Thyroid gland (tissue), 4 donors: ENCODE data around the gene AR. TPM values are rescaled to one million over a fixed set of nuclear protein-coding genes. Genes with fewer than 3 reads are reported as not detected.
"Not testable (repeated sequence)": the region's sequence is repeated elsewhere in the genome, so short reads cannot be mapped to it uniquely, and the experiment has no call there.

Experiments
- DNase-seq, 2 donors: peaks; one replicate each; pipeline ENCODE4 v3.0.0-alpha.2; 2019
- H3K27ac ChIP-seq, 3 donors: fragments of 200-600 bp; sonication (generic); 1 replicate in 2 of 3; 2 replicates in 1 of 3; pipeline ENCODE4 v1.5.1; 2016 to 2019; ENCODE audit warnings: mild to moderate bottlenecking in 1 of 3, moderate library complexity in 1 of 3
- H3K27me3 ChIP-seq: fragments of 200-600 bp; sonication (generic); one replicate; pipeline ENCODE4 v1.5.1; 2019
- H3K36me3 ChIP-seq, 2 donors: fragments of 200-600 bp; sonication (generic); one replicate each; pipeline ENCODE4 v1.5.1; 2016 to 2019
- H3K4me1 ChIP-seq, 2 donors: fragments of 200-600 bp; sonication (generic); one replicate each; pipeline ENCODE4 v1.5.1; 2017 to 2019
- H3K4me3 ChIP-seq, 3 donors: fragments of 200-600 bp; sonication (generic); replicated peaks in 1 of 3; 1 replicate in 2 of 3; 2 replicates in 1 of 3; pipeline ENCODE4 v1.5.1; 2016; ENCODE audit warnings: mild to moderate bottlenecking in 1 of 3
- H3K9me3 ChIP-seq: fragments of 200-600 bp; sonication (generic); one replicate; pipeline ENCODE4 v1.5.1; 2017
- CTCF ChIP-seq, 6 experiments: fragments of 200-600 bp in 3 of 6; fragments of 450-650 bp in 3 of 6; sonication (generic) in 3 of 6; IDR thresholded peaks; one replicate each; pipeline ENCODE4 v1.5.1; 2016 to 2019; ENCODE audit warnings: antibody characterized with exemption in 6 of 6, mild to moderate bottlenecking in 2 of 6, inconsistent platforms in 1 of 6, moderate library complexity in 1 of 6
- POLR2A ChIP-seq, 2 donors: fragments of 450-650 bp; IDR thresholded peaks; one replicate each; pipeline ENCODE4 v1.6.1; 2017; ENCODE audit warnings: antibody characterized with exemption in 2 of 2, mild to moderate bottlenecking in 2 of 2, moderate library complexity in 1 of 2
- WGBS, 2 donors: methylation state at CpG; one replicate each; pipeline ENCODE4 v1.1.5; 2017; 5-methylcytosine and 5-hydroxymethylcytosine counted together
- intact Hi-C: fragments of 100-400 bp; cut with DNase I; formaldehyde crosslinking; loops from one replicate; pipeline ENCODE4 v1.15.1; 2023
- total RNA-seq, 4 donors: library from RNA; depleted of rRNA; stranded (reverse); fragments of >200 nt; gene quantifications; one replicate each; pipeline ENCODE4 v1.2.3, GENCODE V29; 2016

AR gene
- total RNA-seq, 4 donors from 2014 or later = 5.2 to 15.0 (median 11.6) TPM

GRCh38 chrX:67654301-67654700 lies 110.5 kb downstream of the AR start:
- 43 to 71% methylated on average over 1 of the region's 1 CpG for WGBS, 2 donors
- intact Hi-C loops = no loop called here
- H3K4me3 ChIP-seq = no peak overlapping the region
- no peaks in the 10 kb centered on the region for H3K9me3 ChIP-seq
- H3K27me3 ChIP-seq = no peaks in the 10 kb centered on the region
- H3K27ac ChIP-seq = no peak overlapping the region
- no peaks in the 10 kb centered on the region for H3K4me1 ChIP-seq
- TF ChIP-seq CTCF (IDR thresholded peaks at IDR 0.05) (no peak), POLR2A (IDR thresholded peaks at IDR 0.05) (no peak)
- DNase-seq = no peak
- H3K36me3 ChIP-seq = no peaks in the 10 kb centered on the region

- no peak for DNase-seq
- Histone ChIP-seq H3K27ac (no peak overlapping the region), H3K4me1 (no peaks in the 10 kb centered on the region), H3K4me3 (no peak overlapping the region), H3K9me3 (no peaks in the 10 kb centered on the region), H3K36me3 (no peaks in the 10 kb centered on the region), H3K27me3 (no peaks in the 10 kb centered on the region)
- TF ChIP-seq POLR2A (IDR thresholded peaks at IDR 0.05) (no peak), CTCF (IDR thresholded peaks at IDR 0.05) (no peak)
- 92 to 100% methylated on average over 1 of the region's 1 CpG for WGBS, 2 donors
- intact Hi-C loops = no loop called here
Measured at GRCh38 chrX:67665583-67665982, 121.8 kb downstream of the AR start.

- H3K27me3 ChIP-seq, intact Hi-C loops, DNase-seq, H3K9me3 ChIP-seq, H3K27ac ChIP-seq, H3K4me3 ChIP-seq, H3K4me1 ChIP-seq, H3K36me3 ChIP-seq: not testable (repeated sequence)
- 95 to 96% methylated on average over 2 of the region's 2 CpGs for WGBS, 2 donors
Measured at GRCh38 chrX:67670717-67671116, 126.9 kb downstream of the AR start.

- Histone ChIP-seq H3K27me3 (no peaks in the 10 kb centered on the region), H3K4me1 (no peaks in the 10 kb centered on the region), H3K4me3 (no peak overlapping the region), H3K9me3 (no peaks in the 10 kb centered on the region), H3K27ac (no peak overlapping the region), H3K36me3 (no peaks in the 10 kb centered on the region)
- TF ChIP-seq CTCF (IDR thresholded peaks at IDR 0.05) (no peak), POLR2A (IDR thresholded peaks at IDR 0.05) (no peak)
- WGBS, 2 donors = 54 to 60% methylated on average over 2 of the region's 2 CpGs
- intact Hi-C loops = no loop called here
- no peak for DNase-seq
Measured at GRCh38 chrX:67673741-67674274, 130.0 kb downstream of the AR start.

- no CpG with 5 or more reads among the region's 1 CpG for WGBS, 2 donors
Measured at GRCh38 chrX:67674741-67675140, 130.9 kb downstream of the AR start.

More at GRCh38 chrX:67674741-67675140, 130.9 kb downstream of the AR start:
- H3K4me1 ChIP-seq = no peaks in the 10 kb centered on the region
- H3K27me3 ChIP-seq = no peaks in the 10 kb centered on the region
- TF ChIP-seq POLR2A (IDR thresholded peaks at IDR 0.05) = no peak
- no peak for TF ChIP-seq CTCF (IDR thresholded peaks at IDR 0.05)
- H3K36me3 ChIP-seq = no peaks in the 10 kb centered on the region
- H3K4me3 ChIP-seq = no peak overlapping the region
- H3K27ac ChIP-seq = no peak overlapping the region
- DNase-seq = no peak
- H3K9me3 ChIP-seq = no peaks in the 10 kb centered on the region
- intact Hi-C loops = no loop called here
